Sigmoid colon (tissue), 7 donors: ENCODE results near the gene BBS2. TPM values are rescaled to one million over a fixed set of nuclear protein-coding genes. Genes with fewer than 3 reads are reported as not detected.

Experiments
- DNase-seq: peaks from one replicate; pipeline ENCODE4 v3.0.0-alpha.2; 2019
- H3K27ac ChIP-seq, 4 donors: fragments of 200-600 bp; sonication (generic); one replicate each; pipeline ENCODE4 v1.5.1; 2016 to 2019; ENCODE audit warnings: mild to moderate bottlenecking in 1 of 4
- H3K27me3 ChIP-seq, 3 donors: fragments of 200-600 bp; sonication (generic); one replicate each; pipeline ENCODE4 v1.5.1; 2019; ENCODE audit warnings: mild to moderate bottlenecking in 1 of 3
- H3K36me3 ChIP-seq, 4 donors: fragments of 200-600 bp; sonication (generic); one replicate each; pipeline ENCODE4 v1.5.1; 2016 to 2019
- H3K4me1 ChIP-seq, 4 donors: fragments of 200-600 bp; sonication (generic); one replicate each; pipeline ENCODE4 v1.5.1; 2017 to 2019
- H3K4me3 ChIP-seq, 4 donors: fragments of 200-600 bp; sonication (generic); one replicate each; pipeline ENCODE4 v1.5.1; 2017 to 2019; ENCODE audit warnings: mild to moderate bottlenecking in 2 of 4, moderate library complexity in 1 of 4
- H3K9me3 ChIP-seq, 4 donors: fragments of 200-600 bp in 3 of 4; sonication (generic) in 3 of 4; one replicate each; pipeline versions ENCODE4 v1.5.1 to v1.6.1; 2013 to 2019
- CTCF ChIP-seq, 4 experiments: fragments of 450-650 bp in 3 of 4; fragments of 200-600 bp in 1 of 4; IDR thresholded peaks; one replicate each; pipeline ENCODE4 v1.5.1; 2016 to 2019; ENCODE audit warnings: antibody characterized with exemption in 4 of 4, mild to moderate bottlenecking in 3 of 4, moderate library complexity in 2 of 4
- EP300 ChIP-seq, 4 donors: sonication (generic); formaldehyde crosslinking; IDR thresholded peaks; one replicate each; pipeline ENCODE4 v1.6.1; 2017; ENCODE audit warnings: antibody characterized with exemption in 4 of 4
- POLR2A ChIP-seq, 2 donors: fragments of 450-650 bp; IDR thresholded peaks; one replicate each; pipeline ENCODE4 v1.6.1; 2016; ENCODE audit warnings: antibody characterized with exemption in 2 of 2, mild to moderate bottlenecking in 2 of 2, moderate library complexity in 2 of 2
- POLR2AphosphoS5 ChIP-seq, 4 donors: sonication (generic); formaldehyde crosslinking; IDR thresholded peaks; one replicate each; pipeline ENCODE4 v1.6.1; 2017; ENCODE audit warnings: antibody characterized with exemption in 4 of 4
- whole genome bisulfite sequencing, 2 donors: extraction: QIAGEN DNeasy Blood & Tissue Kit; methylation state at CpG; one replicate each; pipeline ENCODE4 v1.1.7; 2013; 5-methylcytosine and 5-hydroxymethylcytosine counted together
- intact Hi-C: fragments of 100-400 bp; cut with DNase I; formaldehyde crosslinking; loops from one replicate; pipeline ENCODE4 v1.15.1; 2023
- polyA plus RNA-seq, 3 donors: library from polyadenylated mRNA; stranded (reverse); fragments of 200-250 nt; gene quantifications; one replicate each; pipeline ENCODE4 v1.2.3, GENCODE V29; 2013
- total RNA-seq, 4 donors: library from RNA; depleted of rRNA; stranded (reverse); fragments of >200 nt; gene quantifications; one replicate each; pipeline ENCODE4 v1.1.0, GENCODE V29; 2016
- donor health status: healthy with polysubstance abuse.
- donor health status: Bipolar disorder and iron deficiency.
- donor health status: healthy.

Gene BBS2
- total and polyA plus RNA-seq, 7 donors: 13.2 to 74.2 (median 40.8) TPM

- Histone ChIP-seq H3K4me3 (no peak overlapping the region), H3K36me3 (no peaks in the 10 kb centered on the region), H3K27me3 (no peaks in the 10 kb centered on the region), H3K9me3 (no peaks in the 10 kb centered on the region), H3K27ac (no peak overlapping the region), H3K4me1 (peaks cover 0 to 19% (median 15%) of the 10 kb centered on the region in 4 donors)
- DNase-seq: no peak
- WGBS, 2 donors: 88 to 89% methylated on average over 5 of the region's 5 CpGs
- TF ChIP-seq POLR2AphosphoS5 (IDR thresholded peaks at IDR 0.05) (no peak), POLR2A (IDR thresholded peaks at IDR 0.05) (no peak), EP300 (IDR thresholded peaks at IDR 0.05) (no peak), CTCF (IDR thresholded peaks at IDR 0.05) (no peak)
- intact Hi-C loops: no loop called here
These were observed 30.0 kb upstream of the BBS2 start for GRCh38 chr16:56549744-56550385.

GRCh38 chr16:56549161-56549560 lies 29.3 kb upstream of the BBS2 start:
- no peak overlapping the region for H3K27ac ChIP-seq

GRCh38 chr16:56547949-56548567 lies 28.2 kb upstream of the BBS2 start:
- no peaks in the 10 kb centered on the region for H3K27me3 ChIP-seq
- H3K4me3 ChIP-seq: no peak overlapping the region
- no peak for TF ChIP-seq EP300 (IDR thresholded peaks at IDR 0.05)
- no peak for TF ChIP-seq POLR2AphosphoS5 (IDR thresholded peaks at IDR 0.05)
- TF ChIP-seq CTCF (IDR thresholded peaks at IDR 0.05): no peak
- no peak for TF ChIP-seq POLR2A (IDR thresholded peaks at IDR 0.05)
- intact Hi-C loops: no loop called here
- peaks cover 0 to 19% (median 15%) of the 10 kb centered on the region in 4 donors for H3K4me1 ChIP-seq
- DNase-seq: no peak
- H3K27ac ChIP-seq: peak overlapping the region; percentile 22 to 54 (median 30)
- 81 to 90% methylated on average over 4 of the region's 4 CpGs for WGBS, 2 donors
- H3K36me3 ChIP-seq: no peaks in the 10 kb centered on the region
- H3K9me3 ChIP-seq: no peaks in the 10 kb centered on the region

More at GRCh38 chr16:56549161-56549560, 29.3 kb upstream of the BBS2 start:
- no peaks in the 10 kb centered on the region for H3K9me3 ChIP-seq
- no peaks in the 10 kb centered on the region for H3K27me3 ChIP-seq
- no peak for DNase-seq
- H3K4me1 ChIP-seq: peaks cover 0 to 19% (median 15%) of the 10 kb centered on the region in 4 donors
- H3K36me3 ChIP-seq: no peaks in the 10 kb centered on the region
- no peak overlapping the region for H3K4me3 ChIP-seq
- no peak for TF ChIP-seq POLR2AphosphoS5 (IDR thresholded peaks at IDR 0.05)
- no peak for TF ChIP-seq CTCF (IDR thresholded peaks at IDR 0.05)
- TF ChIP-seq POLR2A (IDR thresholded peaks at IDR 0.05): no peak
- no peak for TF ChIP-seq EP300 (IDR thresholded peaks at IDR 0.05)
- intact Hi-C loops: no loop called here

GRCh38 chr16:56547120-56547948 lies 27.5 kb upstream of the BBS2 start:
- intact Hi-C loops: no loop called here
- DNase-seq: peak; percentile 70
- TF ChIP-seq POLR2A (IDR thresholded peaks at IDR 0.05) (peak in 1 of 2 donors; percentile 19), POLR2AphosphoS5 (IDR thresholded peaks at IDR 0.05) (peak in 3 of 4 donors; percentile 51 to 64 (median 61)), CTCF (IDR thresholded peaks at IDR 0.05) (no peak), EP300 (IDR thresholded peaks at IDR 0.05) (peak in 1 of 4 donors; percentile 37)
- Histone ChIP-seq H3K4me3 (no peak overlapping the region), H3K4me1 (peaks cover 0 to 13% (median 10%) of the 10 kb centered on the region in 4 donors), H3K36me3 (no peaks in the 10 kb centered on the region), H3K9me3 (no peaks in the 10 kb centered on the region), H3K27ac (peak overlapping the region; percentile 21 to 54 (median 36)), H3K27me3 (no peaks in the 10 kb centered on the region)
- 60 to 71% methylated on average over 12 of the region's 12 CpGs for WGBS, 2 donors
